PC-9 (cell line): ENCODE measurements around the gene SPTB.

Experiments
- CTCF ChIP-seq: fragments of 200-600 bp; sonication (generic); conservative IDR thresholded peaks from 2 replicates; pipeline ENCODE4 v1.6.1; 2017; ENCODE audit warnings: mixed run types, antibody characterized with exemption, mild to moderate bottlenecking, moderate library complexity
- EZH2 ChIP-seq: fragments of 200-600 bp; sonication (generic); IDR thresholded peaks from 2 replicates; pipeline ENCODE4 v1.8.0; 2017; ENCODE audit warnings: antibody characterized with exemption, low read depth

DNA sequence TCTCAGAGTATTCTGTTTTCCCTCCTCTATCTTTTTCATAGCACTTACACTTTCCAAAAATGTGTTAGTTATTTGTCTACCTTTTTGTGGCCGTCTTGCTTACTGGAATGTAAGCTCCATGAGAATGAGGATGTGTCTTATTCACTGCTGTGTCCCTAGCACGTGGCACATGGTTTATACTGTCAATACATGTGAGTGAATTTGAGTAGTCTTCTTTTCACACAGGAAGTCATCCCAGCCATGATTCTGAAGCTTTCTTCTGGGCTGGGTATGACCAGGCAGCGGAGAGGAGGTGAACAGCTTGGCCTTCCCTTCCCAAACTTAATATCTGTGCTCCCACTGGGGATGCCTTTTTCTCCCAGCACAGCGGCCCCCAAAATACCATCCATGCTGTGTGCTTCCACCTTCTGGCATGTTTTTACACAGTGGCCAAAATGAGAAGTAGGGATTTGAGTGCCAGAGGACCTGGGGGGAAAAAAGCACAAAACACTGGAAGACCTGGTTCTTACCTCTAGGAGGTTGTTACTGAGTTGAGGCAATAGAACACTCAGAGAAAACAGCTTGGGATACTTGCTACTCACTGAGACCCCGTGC lies 165.2 kb downstream of the SPTB start:
- TF ChIP-seq CTCF (no peak), EZH2 (no peak)
